Spinal cord (tissue), 10 donors: ENCODE measurements around the gene TCP10L. TPM values are rescaled to one million over a fixed set of nuclear protein-coding genes. Genes with fewer than 3 reads are reported as not detected.
A peak's percentile ranks its signal among the peaks of the same experiment; 100 is the strongest.

ENCODE experiments used
- DNase-seq, 6 donors: peaks; one replicate each; pipeline versions ENCODE4 v3.0.0 to v3.0.0-alpha.2; 2013 to 2015; ENCODE audit warnings: low spot score in 6 of 6, low read depth in 4 of 6
- H3K27ac ChIP-seq: one replicate; pipeline ENCODE4 v1.5.1; 2013; ENCODE audit warnings: low read depth, low read length, control low read depth
- H3K27me3 ChIP-seq: one replicate; pipeline ENCODE4 v1.6.1; 2013; ENCODE audit warnings: low read length; ENCODE audit not compliant: control insufficient read depth, insufficient read depth
- H3K36me3 ChIP-seq: one replicate; pipeline ENCODE4 v1.6.1; 2013; ENCODE audit warnings: low read length; ENCODE audit not compliant: control insufficient read depth, insufficient read depth
- H3K4me1 ChIP-seq: one replicate; pipeline ENCODE4 v1.6.1; 2013; ENCODE audit warnings: low read length; ENCODE audit not compliant: control insufficient read depth, insufficient read depth
- H3K4me3 ChIP-seq: one replicate; pipeline ENCODE4 v1.5.1; 2013; ENCODE audit warnings: low read depth, low read length, control low read depth
- H3K9me3 ChIP-seq: one replicate; pipeline ENCODE4 v1.6.1; 2013; ENCODE audit warnings: low read length; ENCODE audit not compliant: control insufficient read depth, insufficient read depth
- WGBS: methylation state at CpG from one replicate; pipeline ENCODE4 v1.1.5; 2013; ENCODE audit warnings: missing lambda C conversion rate; ENCODE audit not compliant: insufficient coverage; 5-methylcytosine and 5-hydroxymethylcytosine counted together
- polyA plus RNA-seq, 2 donors: library from polyadenylated mRNA; unstranded; fragments of 120-200 nt; gene quantifications; one replicate each; pipeline ENCODE4 v1.2.1, GENCODE V29; 2013; ENCODE audit not compliant: insufficient read length in 2 of 2
- total RNA-seq, 2 donors: library from RNA; depleted of rRNA in 1 of 2; stranded (reverse); fragments of 120-200 nt in 1 of 2; fragments of >200 nt in 1 of 2; gene quantifications; one replicate each; pipeline versions ENCODE4 v1.2.3 to v1.2.4, GENCODE V29; 2013 to 2014
- donor health status: healthy.

Gene TCP10L
- total and polyA plus RNA-seq, 4 donors = 2.1 to 4.1 (median 3.0) TPM

DNA sequence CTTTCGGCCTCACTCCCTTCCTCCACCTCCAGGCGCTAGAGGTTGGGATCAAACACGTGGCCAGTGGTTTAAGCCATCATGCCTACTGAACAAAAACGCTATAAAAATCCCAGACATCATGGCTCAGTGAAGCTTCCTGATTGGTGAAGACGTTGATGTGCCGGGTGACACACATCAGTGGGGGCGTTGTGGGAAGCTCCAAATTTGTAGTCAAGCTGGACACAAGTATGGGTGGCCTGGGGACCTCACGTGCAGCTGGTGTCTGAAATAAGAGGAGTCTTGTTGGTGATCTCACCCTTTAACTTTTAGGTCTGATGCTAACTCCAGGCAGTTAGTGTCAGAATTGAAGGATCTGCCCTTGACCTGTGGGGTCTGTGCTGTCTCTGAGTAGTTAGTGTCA, 20.1 kb upstream of the TCP10L start:
- Histone ChIP-seq H3K4me1 (peaks cover 5% of the 10 kb centered on the region), H3K9me3 (no peaks in the 10 kb centered on the region), H3K27me3 (no peaks in the 10 kb centered on the region), H3K27ac (no peak overlapping the region), H3K36me3 (peaks cover 61% of the 10 kb centered on the region), H3K4me3 (no peak overlapping the region)
- DNase-seq = no peak
- WGBS = 87% methylated on average over 8 of the region's 8 CpGs

DNA sequence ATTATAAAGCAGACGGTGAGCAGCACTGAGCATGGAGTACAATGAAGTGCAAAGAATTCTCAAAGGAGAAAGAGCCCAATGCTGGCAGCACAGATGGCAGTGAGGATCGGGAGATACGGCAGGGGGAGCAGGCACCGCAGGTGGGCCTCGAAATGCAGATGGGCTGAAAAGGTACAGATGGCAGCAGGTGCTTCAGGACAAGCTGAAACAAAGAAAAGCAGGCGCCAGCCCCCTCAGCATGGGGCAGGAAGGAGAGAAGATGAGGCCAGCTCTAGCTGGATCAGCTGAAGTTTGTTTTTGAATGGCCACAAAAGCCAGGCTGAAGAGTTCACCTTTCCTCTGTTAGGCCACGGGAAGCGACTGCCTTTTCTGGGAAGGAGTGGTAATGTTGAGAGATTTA, 19.1 kb upstream of the TCP10L start:
- peak in 1 of 6 donors; percentile 54 for DNase-seq
- Histone ChIP-seq H3K27ac (no peak overlapping the region), H3K9me3 (no peaks in the 10 kb centered on the region), H3K27me3 (no peaks in the 10 kb centered on the region), H3K4me3 (no peak overlapping the region), H3K36me3 (peaks cover 59% of the 10 kb centered on the region), H3K4me1 (no peaks in the 10 kb centered on the region)
- WGBS = 11% methylated on average over 6 of the region's 8 CpGs

DNA sequence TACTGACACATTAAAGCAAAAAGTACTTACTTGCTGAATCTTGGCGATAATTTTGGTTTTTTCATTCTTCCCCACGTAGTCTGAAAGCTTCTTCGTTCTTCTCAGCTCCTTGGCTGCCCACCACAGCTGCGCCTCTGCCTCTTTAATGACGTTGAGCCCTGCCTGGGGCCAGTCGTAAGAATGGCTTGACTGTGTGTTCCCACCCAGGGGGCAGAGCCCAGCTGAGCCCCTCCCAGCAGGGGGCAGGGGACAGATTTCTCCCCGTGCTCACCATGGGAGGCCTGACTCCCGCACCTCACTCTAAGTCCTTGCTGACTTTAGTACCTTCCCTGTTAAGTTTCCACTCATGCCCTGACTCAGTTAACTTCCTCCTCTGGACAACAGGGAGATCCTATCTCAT, 17.8 kb upstream of the TCP10L start:
- no peaks in the 10 kb centered on the region for H3K9me3 ChIP-seq
- H3K27me3 ChIP-seq = no peaks in the 10 kb centered on the region
- H3K36me3 ChIP-seq = peaks cover 66% of the 10 kb centered on the region
- H3K4me1 ChIP-seq = no peaks in the 10 kb centered on the region
- no peak overlapping the region for H3K4me3 ChIP-seq
- no peak overlapping the region for H3K27ac ChIP-seq
- no peak for DNase-seq
- WGBS = 57% methylated on average over 8 of the region's 8 CpGs

DNA sequence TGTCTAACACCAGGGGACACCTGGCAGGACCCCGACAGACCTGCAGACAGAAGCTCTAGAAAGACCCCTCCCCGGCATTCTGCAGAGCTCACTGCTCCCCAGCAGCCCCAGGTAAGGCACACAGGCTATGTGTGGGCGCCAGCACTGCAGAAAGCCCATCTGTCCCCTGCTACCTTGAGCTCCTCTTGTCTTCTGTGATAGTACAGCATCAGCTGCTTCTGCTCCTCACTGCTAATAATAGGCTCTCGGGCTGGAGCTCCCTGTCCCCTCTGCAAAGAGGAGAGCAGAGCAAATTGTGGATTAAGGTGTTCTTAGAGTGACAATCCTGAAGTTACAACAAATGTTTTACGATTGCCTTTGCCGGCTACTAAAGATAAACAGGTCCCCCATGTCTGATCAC, 16.8 kb upstream of the TCP10L start:
- H3K4me1 ChIP-seq = no peaks in the 10 kb centered on the region
- H3K36me3 ChIP-seq = peaks cover 67% of the 10 kb centered on the region
- H3K27me3 ChIP-seq = no peaks in the 10 kb centered on the region
- DNase-seq = no peak
- H3K9me3 ChIP-seq = no peaks in the 10 kb centered on the region
- no peak overlapping the region for H3K4me3 ChIP-seq
- H3K27ac ChIP-seq = no peak overlapping the region
- 93% methylated on average over 5 of the region's 6 CpGs for WGBS

DNA sequence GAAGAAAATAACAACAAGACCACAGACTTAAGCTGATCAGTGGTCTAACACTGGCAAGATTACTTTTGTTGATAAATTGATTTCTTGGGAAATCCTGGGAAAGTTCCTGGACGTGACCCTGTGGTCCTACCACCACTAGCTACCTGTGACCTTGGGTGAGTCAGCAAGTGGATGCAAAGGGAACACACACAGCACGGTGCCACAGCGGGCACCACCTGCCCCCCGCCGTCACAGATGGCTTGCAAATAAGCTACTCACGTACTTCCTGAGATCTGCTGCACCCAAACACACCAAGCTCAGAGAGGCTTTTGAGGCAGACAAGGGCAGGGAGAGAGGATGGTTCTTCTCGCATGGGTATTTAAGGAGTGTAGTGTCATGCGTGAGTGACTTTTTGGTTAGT, 14.2 kb upstream of the TCP10L start:
- no peak for DNase-seq
- no peaks in the 10 kb centered on the region for H3K9me3 ChIP-seq
- H3K36me3 ChIP-seq = peaks cover 49% of the 10 kb centered on the region
- 96% methylated on average over 3 of the region's 8 CpGs for WGBS
- no peak overlapping the region for H3K4me3 ChIP-seq
- no peak overlapping the region for H3K27ac ChIP-seq
- H3K4me1 ChIP-seq = no peaks in the 10 kb centered on the region
- H3K27me3 ChIP-seq = no peaks in the 10 kb centered on the region

DNA sequence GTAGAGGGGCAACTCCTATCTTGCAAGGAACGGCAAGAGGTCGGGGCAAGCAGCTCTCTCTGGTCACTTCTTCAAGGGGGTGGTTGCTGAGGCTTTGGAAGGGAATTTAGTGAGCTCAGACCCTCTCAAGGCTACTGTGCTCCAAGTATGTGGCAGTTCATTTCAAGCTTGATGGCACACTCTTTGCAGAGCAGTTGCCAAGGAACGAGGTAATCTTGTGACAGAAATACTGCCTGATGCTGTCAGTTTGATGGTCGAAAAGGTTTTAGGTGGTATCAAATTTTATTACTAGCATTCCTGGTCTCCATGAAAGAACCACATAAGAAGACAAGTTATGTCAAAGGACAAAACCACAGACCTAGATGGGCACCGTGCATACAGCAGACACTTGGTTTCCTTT, 13.8 kb upstream of the TCP10L start:
- no peaks in the 10 kb centered on the region for H3K9me3 ChIP-seq
- peaks cover 45% of the 10 kb centered on the region for H3K36me3 ChIP-seq
- no peaks in the 10 kb centered on the region for H3K27me3 ChIP-seq
- H3K27ac ChIP-seq = no peak overlapping the region
- no peaks in the 10 kb centered on the region for H3K4me1 ChIP-seq
- 72% methylated on average over 3 of the region's 5 CpGs for WGBS
- no peak for DNase-seq
- H3K4me3 ChIP-seq = no peak overlapping the region

DNA sequence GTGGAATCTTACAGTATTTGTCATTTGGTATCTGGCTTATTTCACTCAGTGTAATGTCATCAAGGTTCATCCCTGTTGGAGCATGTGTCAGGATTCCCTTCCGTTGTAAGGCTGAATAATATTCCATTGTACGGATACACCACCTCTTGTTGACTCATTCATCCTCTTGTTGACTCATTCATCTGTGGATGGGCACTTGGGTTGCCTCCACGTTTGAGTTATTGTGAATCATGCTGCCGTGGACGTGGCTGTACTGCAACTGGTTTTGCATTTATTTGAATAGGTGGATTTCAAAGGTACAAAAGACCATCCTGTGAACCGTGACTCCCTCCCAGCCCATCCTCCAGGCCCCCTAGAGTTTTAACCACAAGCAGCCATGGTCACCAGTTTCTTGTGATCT, 11.9 kb upstream of the TCP10L start:
- no peak for DNase-seq
- WGBS = 97% methylated on average over 5 of the region's 6 CpGs
- Histone ChIP-seq H3K4me3 (no peak overlapping the region), H3K27me3 (no peaks in the 10 kb centered on the region), H3K9me3 (no peaks in the 10 kb centered on the region), H3K4me1 (no peaks in the 10 kb centered on the region), H3K27ac (no peak overlapping the region), H3K36me3 (peaks cover 29% of the 10 kb centered on the region)

DNA sequence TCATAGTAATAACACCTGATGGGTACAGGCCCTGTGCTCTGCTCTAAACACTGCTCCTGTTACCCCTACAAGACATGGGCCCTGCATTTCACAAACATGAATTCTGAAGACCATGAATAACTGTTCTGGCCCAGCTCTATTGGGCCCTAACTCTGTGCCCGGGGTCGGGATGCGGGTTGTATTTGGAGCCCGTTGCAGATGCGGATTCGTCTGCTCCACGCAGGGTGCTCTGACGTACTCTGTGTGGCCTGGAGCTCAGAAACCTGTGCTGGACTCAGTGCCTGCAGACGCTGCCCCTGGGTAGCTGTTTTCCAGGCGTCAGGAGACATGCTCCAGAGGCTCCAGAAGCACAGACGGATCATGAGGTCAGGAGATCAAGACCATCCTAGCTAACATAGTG, 10.1 kb upstream of the TCP10L start:
- Histone ChIP-seq H3K9me3 (no peaks in the 10 kb centered on the region), H3K27ac (no peak overlapping the region), H3K27me3 (no peaks in the 10 kb centered on the region), H3K4me3 (no peak overlapping the region), H3K36me3 (peaks cover 23% of the 10 kb centered on the region), H3K4me1 (no peaks in the 10 kb centered on the region)
- 97% methylated on average over 11 of the region's 11 CpGs for WGBS
- DNase-seq = no peak

DNA sequence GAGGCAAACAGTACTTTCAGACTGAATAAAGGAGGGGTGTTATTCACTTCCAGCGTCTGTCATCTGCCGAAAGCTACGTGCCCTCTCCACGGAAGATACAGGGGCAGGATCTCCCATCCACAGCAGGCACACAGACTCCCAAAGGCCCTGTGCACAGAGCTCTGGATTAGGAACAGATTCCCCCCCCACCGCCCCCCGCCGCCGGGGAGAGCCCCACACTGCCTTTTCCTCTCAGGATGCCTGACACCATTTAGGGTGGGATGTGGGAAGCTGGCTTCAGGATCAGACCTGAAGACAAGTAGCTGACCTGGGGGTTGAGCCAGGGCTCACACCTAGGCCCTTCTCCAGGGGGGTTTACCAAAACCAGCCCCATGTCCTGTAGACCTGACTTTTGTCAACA, 8.4 kb upstream of the TCP10L start:
- DNase-seq = no peak
- WGBS = no CpG with 5 or more reads among the region's 8 CpGs
- no peaks in the 10 kb centered on the region for H3K9me3 ChIP-seq
- H3K36me3 ChIP-seq = peaks cover 13% of the 10 kb centered on the region
- H3K4me1 ChIP-seq = no peaks in the 10 kb centered on the region
- no peak overlapping the region for H3K4me3 ChIP-seq
- H3K27ac ChIP-seq = no peak overlapping the region
- no peaks in the 10 kb centered on the region for H3K27me3 ChIP-seq

DNA sequence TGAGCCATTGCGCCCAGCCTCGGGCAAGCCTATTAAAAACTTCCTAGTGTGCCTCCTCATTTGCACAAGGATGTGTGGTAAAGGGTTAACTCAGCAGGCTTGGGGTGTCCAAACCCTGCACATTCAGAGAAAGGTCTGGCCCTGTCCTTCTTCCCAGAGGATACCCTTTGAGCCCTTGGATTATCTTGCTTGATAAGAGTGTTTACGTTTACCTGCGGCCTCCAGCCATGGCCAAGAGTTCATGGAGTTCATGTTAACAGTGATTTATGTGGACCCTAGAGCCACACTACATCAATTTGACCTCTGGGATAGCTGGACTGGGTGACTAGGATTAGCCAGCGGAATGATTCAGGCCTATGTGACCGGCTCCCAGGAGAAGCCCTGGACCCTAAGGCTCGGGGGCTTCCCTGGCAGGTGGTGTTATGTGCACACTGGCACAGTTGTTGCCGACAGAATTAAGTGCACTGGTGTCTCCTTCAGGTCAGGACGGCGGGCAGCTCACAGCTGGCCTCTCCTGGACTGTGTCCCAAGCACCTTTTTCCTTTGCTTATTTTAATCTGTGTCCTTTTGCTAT, 7.7 kb upstream of the TCP10L start:
- H3K9me3 ChIP-seq = no peaks in the 10 kb centered on the region
- H3K4me3 ChIP-seq = no peak overlapping the region
- no peaks in the 10 kb centered on the region for H3K27me3 ChIP-seq
- no peaks in the 10 kb centered on the region for H3K4me1 ChIP-seq
- H3K36me3 ChIP-seq = peaks cover 8% of the 10 kb centered on the region
- no peak for DNase-seq
- no peak overlapping the region for H3K27ac ChIP-seq
- WGBS = 83% methylated on average over 8 of the region's 10 CpGs
